CD4-positive, alpha-beta T cell treated with Interleukin-12 subunit alpha and Interleukin-12 subunit beta, for 1 hour (primary cell): ENCODE results near the gene SDC1.

Experiments
- DNase-seq: peaks from one replicate; pipeline ENCODE4 v3.0.0-alpha.2; 2020

Gene SDC1

GRCh38 chr2:20168048-20168726, 56.7 kb downstream of the SDC1 start:
- DNase-seq = no peak

- DNase-seq = no peak
Observed at GRCh38 chr2:20167356-20167755, 57.6 kb downstream of the SDC1 start.

DNA sequence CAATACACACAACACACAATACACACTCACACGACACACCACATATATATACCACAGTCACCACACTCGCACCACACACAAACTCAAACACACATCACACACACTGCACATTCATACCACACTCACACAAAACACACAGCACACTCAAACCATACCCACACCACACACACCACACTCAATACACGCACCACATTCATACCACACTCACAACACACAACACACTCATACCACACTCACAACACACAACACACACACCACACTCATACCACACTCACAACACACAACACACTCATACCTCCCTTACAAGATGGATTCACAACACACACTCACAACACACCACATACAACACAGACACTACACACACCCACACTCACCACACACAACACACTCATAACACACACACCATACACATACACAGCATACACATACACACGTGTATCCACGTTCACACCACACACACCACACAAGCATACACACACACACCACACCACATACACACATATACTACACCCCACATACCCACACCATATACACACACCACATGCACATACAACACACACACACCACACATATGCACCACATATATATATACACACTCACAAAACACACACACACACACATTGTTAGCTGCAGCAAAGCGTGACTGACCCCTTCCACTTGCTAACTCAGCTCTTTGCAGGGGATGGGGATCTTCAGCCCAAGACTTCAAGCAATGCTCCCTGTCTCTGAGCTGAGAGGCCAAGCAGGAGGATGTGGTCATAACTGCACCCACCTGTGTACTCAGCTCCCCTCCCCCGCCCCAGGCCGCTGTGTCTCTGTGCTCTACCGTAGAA, 59.0 kb downstream of the SDC1 start:
- DNase-seq = no peak

GRCh38 chr2:20164734-20165478, 60.0 kb downstream of the SDC1 start:
- no peak for DNase-seq

GRCh38 chr2:20164061-20164733, 60.7 kb downstream of the SDC1 start:
- DNase-seq = no peak

DNA sequence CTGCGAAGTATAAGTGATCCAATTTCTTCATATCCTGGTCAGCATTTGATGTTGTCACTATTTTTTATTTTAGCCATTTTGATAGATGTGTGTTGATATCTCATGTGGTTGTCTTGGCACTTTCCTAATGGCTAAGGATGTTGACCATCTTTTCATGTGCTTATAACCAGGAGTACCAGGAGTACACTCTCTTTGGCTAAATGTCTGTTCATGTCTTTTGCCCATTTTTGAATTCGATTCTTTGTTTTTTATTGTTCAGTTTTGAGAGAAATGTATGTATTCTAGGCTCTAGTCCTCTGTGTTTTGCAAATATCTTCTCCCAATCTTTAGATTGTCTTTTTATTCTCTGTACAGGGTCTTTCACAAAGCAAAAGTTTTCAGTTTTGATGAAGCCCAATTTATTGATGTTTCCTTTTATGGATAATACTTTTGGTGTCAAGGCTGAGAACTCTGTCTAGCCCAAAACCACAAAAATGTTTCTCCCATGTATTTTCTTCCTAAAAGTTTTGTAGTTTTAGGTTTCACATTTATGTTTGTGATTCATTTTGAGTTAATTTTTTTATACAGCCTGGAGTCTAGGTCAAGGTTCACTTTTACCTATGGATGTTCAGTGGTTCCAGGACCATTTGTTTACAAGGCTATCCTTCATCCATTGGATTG, 65.4 kb downstream of the SDC1 start:
- DNase-seq = no peak

GRCh38 chr2:20157193-20157891, 67.6 kb downstream of the SDC1 start:
- no peak for DNase-seq

DNA sequence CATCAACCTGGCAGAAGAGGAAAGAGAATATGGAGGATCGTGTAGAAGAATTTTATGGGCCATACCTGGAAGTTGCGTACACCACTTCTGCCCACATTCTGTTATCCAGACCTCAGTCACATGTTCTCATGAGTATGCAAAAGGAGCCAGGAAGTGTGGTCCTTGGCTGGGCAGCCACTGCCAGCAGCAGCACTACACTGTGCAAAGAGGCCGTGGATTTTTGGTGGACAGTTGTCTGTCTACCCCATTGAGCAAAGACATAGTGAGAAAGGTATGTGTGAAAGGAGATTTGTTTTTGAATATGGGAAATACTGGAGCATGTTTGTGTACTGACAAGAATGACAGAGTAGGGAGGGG, 68.1 kb downstream of the SDC1 start:
- no peak for DNase-seq

DNA sequence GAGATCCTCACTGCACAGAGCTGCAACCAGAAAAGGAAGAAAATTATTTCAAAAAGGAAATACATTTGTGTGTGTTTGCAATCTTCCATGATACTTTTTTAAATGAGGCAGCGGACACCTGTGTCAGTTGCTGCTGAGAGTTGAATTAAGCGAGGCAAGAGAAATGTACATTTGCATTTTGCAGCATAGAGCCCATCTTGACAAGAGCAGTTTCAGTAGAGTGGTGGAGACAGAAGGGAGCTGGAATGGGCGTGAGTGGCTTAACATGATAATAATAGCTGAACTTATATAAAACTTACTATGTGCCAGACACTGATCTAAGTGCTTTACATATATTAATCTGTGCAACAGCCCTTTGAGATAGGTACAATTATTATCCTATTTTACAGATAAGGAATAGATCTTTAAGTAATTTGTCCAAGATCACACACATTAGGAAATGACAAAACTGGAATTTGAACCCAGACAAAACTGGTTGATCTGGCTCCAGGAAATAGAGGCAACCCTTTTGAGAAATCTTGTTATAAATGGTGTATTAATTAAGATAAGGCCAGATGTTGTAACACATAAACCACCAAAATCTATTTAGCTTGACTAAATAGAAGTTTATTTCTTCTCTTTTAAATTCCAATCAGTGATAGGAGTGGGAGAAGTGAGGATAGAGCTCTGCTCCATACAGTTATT, 68.7 kb downstream of the SDC1 start:
- DNase-seq = no peak

DNA sequence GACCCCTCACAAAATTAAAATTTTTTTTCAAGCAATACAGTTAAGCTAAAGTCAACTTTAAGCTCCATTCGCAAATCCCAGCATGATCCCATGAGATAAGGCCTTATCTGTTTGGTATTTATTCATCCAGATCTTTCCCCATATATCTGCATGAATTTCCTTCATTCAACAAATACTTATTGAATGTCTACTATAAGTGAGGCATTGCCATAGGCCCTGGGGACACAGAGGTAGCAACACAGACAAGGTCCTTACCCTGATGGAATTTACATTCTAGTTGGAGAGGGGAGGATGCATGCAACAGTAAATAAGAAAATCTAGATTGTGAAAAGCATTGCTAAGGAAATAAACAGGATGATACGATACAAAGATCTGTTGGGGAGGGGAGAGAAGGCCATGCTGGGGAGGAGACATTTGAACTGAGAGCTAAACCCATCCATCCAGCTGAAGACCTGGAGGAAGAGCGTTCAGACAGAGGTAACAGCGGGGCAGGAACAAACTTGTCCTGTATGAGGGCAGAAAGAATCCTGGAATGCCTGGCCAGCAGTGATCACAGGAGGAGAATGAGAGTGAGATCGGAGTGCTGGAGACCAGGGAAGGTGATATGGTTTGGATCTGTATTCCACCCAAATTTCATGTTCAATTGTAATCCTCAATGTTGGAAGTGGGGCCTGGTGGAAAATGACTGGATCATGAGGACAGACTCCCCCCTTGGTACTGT, 71.6 kb downstream of the SDC1 start:
- DNase-seq = no peak

GRCh38 chr2:20150806-20151571, 73.9 kb downstream of the SDC1 start:
- DNase-seq = no peak
